Activated CD8-positive, alpha-beta memory T cell treated with anti-CD3 and anti-CD28 coated beads, Interleukin-2, amount 50 U/mL, for 24 hours (primary cell): Measurements from ENCODE around the gene RGR.

Experiments used
- DNase-seq: peaks from one replicate; pipeline ENCODE4 v3.0.0-alpha.2; 2020; ENCODE audit errors: extremely low read depth

RGR gene

GRCh38 chr10:84294766-84295447, 50.1 kb downstream of the RGR start:
- no peak for DNase-seq

DNA sequence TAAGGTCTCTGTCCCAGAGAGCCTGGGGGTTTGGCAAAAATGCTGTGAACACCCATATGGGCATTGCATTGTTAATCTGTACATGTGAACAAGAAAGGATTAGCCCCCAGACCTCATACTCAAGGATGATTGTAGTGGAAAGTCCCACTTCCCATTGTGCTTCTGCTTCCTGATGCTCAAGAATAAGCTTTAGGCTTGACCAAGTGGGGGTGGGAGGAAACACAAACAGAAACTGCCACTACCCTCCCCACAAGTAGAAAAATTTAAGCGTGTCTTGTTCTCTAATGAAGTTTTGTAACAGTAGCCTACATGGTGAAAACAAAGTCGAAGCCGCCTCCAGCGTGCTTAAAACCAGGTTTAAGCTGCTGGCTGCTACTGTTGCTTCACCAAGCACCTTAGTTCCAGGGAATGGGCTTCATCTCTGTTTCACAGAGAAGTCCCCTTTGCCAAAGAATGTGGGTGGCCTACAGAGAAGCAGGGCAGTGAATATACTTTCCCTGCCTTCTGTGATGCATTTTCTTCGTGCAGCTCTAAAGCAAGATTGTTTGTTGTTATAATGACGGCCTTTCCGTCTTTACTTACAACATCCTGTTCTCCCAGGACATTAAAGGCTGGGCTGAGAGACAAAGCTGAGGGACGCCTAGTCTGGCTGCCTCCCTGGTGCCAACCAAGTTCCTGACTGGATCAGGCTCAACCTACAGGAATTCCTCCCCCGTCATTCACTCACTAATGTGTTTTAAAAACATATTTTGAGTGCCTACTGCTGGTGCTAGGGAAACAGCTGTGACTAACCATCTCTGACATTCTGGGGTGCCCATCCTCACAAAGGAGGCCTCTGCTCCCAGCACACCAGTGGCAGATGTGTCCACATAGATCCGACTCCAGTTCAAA, 51.5 kb downstream of the RGR start:
- DNase-seq = no peak

DNA sequence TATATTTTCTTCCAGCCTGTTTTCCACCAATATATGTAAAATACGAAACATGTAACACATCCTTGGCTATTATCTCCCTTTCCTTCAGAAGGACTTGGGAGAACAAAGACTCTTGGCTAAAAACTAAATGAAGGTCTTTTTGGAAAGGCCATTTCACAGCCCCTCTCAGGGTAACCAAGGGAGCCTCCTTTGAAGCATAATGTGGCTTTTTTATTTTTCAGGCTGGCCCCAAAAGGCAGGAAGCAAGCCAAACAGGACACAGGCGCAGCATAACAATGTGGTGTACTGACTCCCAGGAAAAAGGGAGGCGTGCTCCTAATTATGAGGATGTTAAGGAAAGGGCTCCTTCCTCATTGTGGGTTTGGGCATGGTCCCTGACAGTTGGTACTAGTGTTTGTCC, 53.2 kb downstream of the RGR start:
- DNase-seq = no peak

GRCh38 chr10:84302223-84302622, 57.4 kb downstream of the RGR start:
- DNase-seq = no peak

GRCh38 chr10:84306751-84307384, 62.0 kb downstream of the RGR start:
- no peak for DNase-seq

GRCh38 chr10:84308021-84308420, 63.2 kb downstream of the RGR start:
- DNase-seq = no peak

GRCh38 chr10:84308481-84309304, 63.8 kb downstream of the RGR start:
- no peak for DNase-seq
